Measurements from ENCODE around the gene RPF1. TPM values are rescaled to one million over a fixed set of nuclear protein-coding genes. Genes with fewer than 3 reads are reported as not detected.

RPF1 gene
- total RNA-seq, 4 donors from 2014 or later = 30.9 to 41.9 (median 37.7) TPM

DNA sequence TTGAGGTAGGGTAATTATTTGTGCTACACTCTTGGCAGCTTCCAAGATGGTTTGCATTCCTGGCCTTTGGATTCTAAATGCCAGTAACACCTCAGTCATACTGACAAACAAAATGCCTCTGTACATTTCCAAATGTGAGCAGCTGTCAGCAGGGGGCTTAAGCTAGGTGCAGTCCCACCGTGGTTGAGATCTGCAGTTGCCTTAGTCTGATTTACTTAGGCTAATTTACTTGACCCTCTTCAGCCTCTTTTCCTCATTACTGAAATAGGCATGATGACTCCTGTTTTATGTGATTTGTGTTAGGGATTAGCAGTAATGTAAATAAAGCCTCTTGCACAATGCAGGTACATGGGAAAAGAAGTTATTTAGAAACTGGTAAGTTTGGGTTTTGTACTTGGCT is 13.7 kb downstream of the RPF1 start:
- intact Hi-C loops (cut with DNase I) = no loop called here
- WGBS = 43% methylated on average over 1 of the region's 1 CpG
- peaks cover 15 to 84% (median 67%) of the 10 kb centered on the region in 4 donors for H3K36me3 ChIP-seq
- DNase-seq (ENCODE audit: extremely low spot score) = no peak
- H3K4me3 ChIP-seq = no peak overlapping the region
- H3K9me3 ChIP-seq = no peaks in the 10 kb centered on the region
- H3K4me1 ChIP-seq = peaks cover 5 to 14% (median 8%) of the 10 kb centered on the region in 4 donors
- no peak overlapping the region for H3K27ac ChIP-seq (replicated peaks in 1 of 4)
- TF ChIP-seq POLR2AphosphoS5 (IDR thresholded peaks at IDR 0.05) = no peak
- TF ChIP-seq, protein P1, sequence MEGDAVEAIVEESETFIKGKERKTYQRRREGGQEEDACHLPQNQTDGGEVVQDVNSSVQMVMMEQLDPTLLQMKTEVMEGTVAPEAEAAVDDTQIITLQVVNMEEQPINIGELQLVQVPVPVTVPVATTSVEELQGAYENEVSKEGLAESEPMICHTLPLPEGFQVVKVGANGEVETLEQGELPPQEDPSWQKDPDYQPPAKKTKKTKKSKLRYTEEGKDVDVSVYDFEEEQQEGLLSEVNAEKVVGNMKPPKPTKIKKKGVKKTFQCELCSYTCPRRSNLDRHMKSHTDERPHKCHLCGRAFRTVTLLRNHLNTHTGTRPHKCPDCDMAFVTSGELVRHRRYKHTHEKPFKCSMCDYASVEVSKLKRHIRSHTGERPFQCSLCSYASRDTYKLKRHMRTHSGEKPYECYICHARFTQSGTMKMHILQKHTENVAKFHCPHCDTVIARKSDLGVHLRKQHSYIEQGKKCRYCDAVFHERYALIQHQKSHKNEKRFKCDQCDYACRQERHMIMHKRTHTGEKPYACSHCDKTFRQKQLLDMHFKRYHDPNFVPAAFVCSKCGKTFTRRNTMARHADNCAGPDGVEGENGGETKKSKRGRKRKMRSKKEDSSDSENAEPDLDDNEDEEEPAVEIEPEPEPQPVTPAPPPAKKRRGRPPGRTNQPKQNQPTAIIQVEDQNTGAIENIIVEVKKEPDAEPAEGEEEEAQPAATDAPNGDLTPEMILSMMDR (IDR thresholded peaks at IDR 0.05) = no peak
- no peak for TF ChIP-seq POLR2A (IDR thresholded peaks at IDR 0.05; ENCODE audit: low read depth)
- TF ChIP-seq EP300 (IDR thresholded peaks at IDR 0.05) = no peak
- H3K27me3 ChIP-seq = no peaks in the 10 kb centered on the region

DNA sequence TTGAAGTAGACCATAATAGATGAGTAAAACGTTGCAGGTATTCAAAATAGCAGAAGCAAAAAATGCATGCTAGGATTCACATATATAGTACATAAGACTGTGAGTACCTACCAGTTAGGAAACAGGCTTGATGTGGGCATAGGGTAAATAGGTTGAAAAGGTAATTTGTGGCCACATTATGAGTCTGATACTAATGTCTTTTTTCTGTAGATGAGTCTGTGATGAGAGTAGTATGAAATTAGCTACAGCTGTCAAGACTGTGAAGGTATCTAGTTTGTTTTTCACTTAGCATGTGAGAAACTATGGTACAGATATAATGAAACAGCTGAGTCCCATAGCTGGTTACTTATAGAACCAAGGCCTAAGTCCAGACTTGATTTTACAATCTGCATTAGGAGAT is 14.7 kb downstream of the RPF1 start:
- TF ChIP-seq, protein P1 (IDR thresholded peaks at IDR 0.05) = no peak
- no peak overlapping the region for H3K4me3 ChIP-seq
- peaks cover 17 to 94% (median 72%) of the 10 kb centered on the region in 4 donors for H3K36me3 ChIP-seq
- no peaks in the 10 kb centered on the region for H3K27me3 ChIP-seq
- DNase-seq (ENCODE audit: extremely low spot score) = no peak
- intact Hi-C loops (cut with DNase I) = no loop called here
- peaks cover 5 to 19% (median 14%) of the 10 kb centered on the region in 4 donors for H3K4me1 ChIP-seq
- no peaks in the 10 kb centered on the region for H3K9me3 ChIP-seq
- H3K27ac ChIP-seq (replicated peaks in 1 of 4) = no peak overlapping the region
- WGBS = 65% methylated on average over 1 of the region's 1 CpG

DNA sequence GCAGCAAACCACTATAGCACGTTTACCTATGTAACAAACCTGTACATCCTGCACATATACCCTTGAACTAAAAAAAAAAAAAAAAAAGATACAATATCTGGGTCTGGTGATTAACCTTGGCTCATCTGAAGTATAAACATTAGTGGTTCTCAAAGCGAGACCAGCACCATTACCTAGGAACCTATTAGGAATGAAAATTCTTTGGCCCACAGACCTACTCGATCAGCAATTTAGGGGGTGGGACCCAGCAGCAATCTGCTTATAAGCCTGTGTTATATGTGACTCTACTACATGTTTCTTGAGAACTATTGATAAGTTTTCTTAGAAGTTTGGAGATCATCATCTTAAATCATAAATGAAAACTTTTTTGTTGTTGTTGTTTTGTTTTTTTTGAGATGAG is 17.4 kb downstream of the RPF1 start:
- intact Hi-C loops (cut with DNase I) = no loop called here
- 87% methylated on average over 3 of the region's 3 CpGs for WGBS
- TF ChIP-seq POLR2AphosphoS5 (IDR thresholded peaks at IDR 0.05) (no peak), POLR2A (IDR thresholded peaks at IDR 0.05; ENCODE audit: low read depth) (no peak), EP300 (IDR thresholded peaks at IDR 0.05) (no peak)
- TF ChIP-seq, protein P1 (IDR thresholded peaks at IDR 0.05) = no peak
- Histone ChIP-seq H3K9me3 (no peaks in the 10 kb centered on the region), H3K36me3 (peaks cover 14 to 96% (median 68%) of the 10 kb centered on the region in 4 donors), H3K27ac (replicated peaks in 1 of 4) (no peak overlapping the region), H3K4me3 (no peak overlapping the region), H3K4me1 (peaks cover 24 to 39% (median 36%) of the 10 kb centered on the region in 4 donors), H3K27me3 (no peaks in the 10 kb centered on the region)
- no peak for DNase-seq (ENCODE audit: extremely low spot score)

DNA sequence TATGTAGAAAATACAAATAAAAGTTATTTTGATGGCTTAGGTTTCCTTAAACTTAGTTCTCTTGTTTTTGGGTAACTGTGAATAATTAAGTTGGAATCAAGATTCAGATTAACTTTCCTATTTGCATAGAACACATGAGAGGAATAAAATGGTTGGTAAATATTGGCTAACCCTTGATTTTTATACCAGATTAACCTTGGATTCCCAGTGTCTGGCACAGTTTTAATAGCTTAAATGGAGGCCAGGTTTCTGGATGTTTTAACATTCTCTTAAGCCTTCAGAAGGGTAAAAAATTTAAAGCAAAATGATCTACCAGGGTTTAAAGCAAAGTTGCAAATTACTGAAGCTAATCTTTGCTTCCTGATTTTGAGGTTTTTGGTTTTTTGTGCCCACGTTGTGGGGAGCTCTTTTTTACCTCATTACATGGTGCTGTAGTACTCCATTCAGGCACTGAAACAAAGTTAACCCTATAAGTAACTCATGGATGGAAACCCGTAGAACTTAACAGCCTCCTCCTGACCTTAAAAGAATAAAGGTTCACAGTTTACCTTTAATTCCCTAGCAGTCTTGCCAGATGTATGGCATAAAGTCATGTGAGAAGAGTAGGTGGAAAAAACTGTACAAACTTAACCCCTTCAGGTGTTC is 18.7 kb downstream of the RPF1 start:
- peaks cover 31 to 48% (median 41%) of the 10 kb centered on the region in 4 donors for H3K4me1 ChIP-seq
- intact Hi-C loops (cut with DNase I) = no loop called here
- H3K4me3 ChIP-seq = no peak overlapping the region
- TF ChIP-seq POLR2AphosphoS5 (IDR thresholded peaks at IDR 0.05) = no peak
- TF ChIP-seq POLR2A (IDR thresholded peaks at IDR 0.05; ENCODE audit: low read depth) = no peak
- peaks cover 14 to 87% (median 62%) of the 10 kb centered on the region in 4 donors for H3K36me3 ChIP-seq
- no peak for DNase-seq (ENCODE audit: extremely low spot score)
- no peaks in the 10 kb centered on the region for H3K9me3 ChIP-seq
- no peaks in the 10 kb centered on the region for H3K27me3 ChIP-seq
- no peak overlapping the region for H3K27ac ChIP-seq (replicated peaks in 1 of 4)
- 33% methylated on average over 2 of the region's 2 CpGs for WGBS

DNA sequence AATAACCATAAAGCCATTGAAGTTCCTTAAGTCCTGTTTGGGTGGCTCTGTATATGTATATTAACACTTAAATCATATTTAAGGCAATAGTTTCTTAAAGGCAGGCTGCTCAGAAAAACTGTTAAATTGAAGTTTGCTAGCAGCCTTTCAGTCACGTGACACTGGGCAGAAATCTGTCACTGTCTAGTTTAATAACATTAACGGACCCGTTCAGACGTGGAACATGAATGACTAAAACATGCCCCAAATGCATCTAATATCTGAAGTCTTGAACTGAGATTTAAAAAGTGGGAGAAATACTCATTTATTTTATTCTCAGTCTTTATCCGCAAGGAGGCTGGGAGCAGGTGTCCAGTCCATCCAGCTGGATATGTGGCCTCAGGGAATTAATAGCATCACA is 23.9 kb downstream of the RPF1 start:
- intact Hi-C loops (cut with DNase I) = no loop called here
- Histone ChIP-seq H3K4me3 (peak overlapping the region in 1 of 4 donors; percentile 85), H3K9me3 (no peaks in the 10 kb centered on the region), H3K27me3 (no peaks in the 10 kb centered on the region), H3K4me1 (peaks cover 55 to 74% (median 66%) of the 10 kb centered on the region in 4 donors), H3K36me3 (peaks cover 0 to 36% (median 20%) of the 10 kb centered on the region in 4 donors), H3K27ac (replicated peaks in 1 of 4) (no peak overlapping the region)
- no peak for DNase-seq (ENCODE audit: extremely low spot score)
- TF ChIP-seq POLR2A (IDR thresholded peaks at IDR 0.05; ENCODE audit: low read depth) (no peak), EP300 (IDR thresholded peaks at IDR 0.05) (no peak), POLR2AphosphoS5 (IDR thresholded peaks at IDR 0.05) (no peak)
- TF ChIP-seq, protein P1 (IDR thresholded peaks at IDR 0.05) = no peak
- 59% methylated on average over 5 of the region's 5 CpGs for WGBS

Measured in esophagus muscularis mucosa (tissue), 4 donors.